ENCODE results near the gene CORO6. TPM values are rescaled to one million over a fixed set of nuclear protein-coding genes. Genes with fewer than 3 reads are reported as not detected.

The CORO6 gene
- total and polyA plus RNA-seq, 2 experiments from 2014 or later: 2.6 to 5.2 TPM

- no peak for TF ChIP-seq CREB1 (CRISPR knock-in tag; IDR thresholded peaks at IDR 0.05; ENCODE audit: low read depth)
- TF ChIP-seq JUNB (IDR thresholded peaks at IDR 0.05; ENCODE audit: unreplicated experiment): no peak
- no peak for TF ChIP-seq REST (IDR thresholded peaks at IDR 0.05; ENCODE audit: unreplicated experiment)
These were observed 47.0 kb downstream of the CORO6 start (continued) for GRCh38 chr17:29575511-29576213.

GRCh38 chr17:29574732-29575510, 47.8 kb downstream of the CORO6 start:
- ATAC-seq (no peak), DNase-seq (ENCODE audit: low spot score) (no peak)
- H3K27ac ChIP-seq (ENCODE audit: low read depth): no peak overlapping the region
- H3K4me3 ChIP-seq: no peak overlapping the region
- H3K27ac Mint-ChIP-seq: no peak overlapping the region
- peaks cover 4% of the 10 kb centered on the region; the same call in 1 of the 2 replicates for H4K20me1 ChIP-seq (replicated peaks; ENCODE audit: insufficient read depth)
- no peaks in the 10 kb centered on the region for H3K9me2 ChIP-seq (ENCODE audit: insufficient read depth)
- H3K79me2 ChIP-seq (replicated peaks; ENCODE audit: insufficient read depth): no peaks in the 10 kb centered on the region
- H3K9me3 Mint-ChIP-seq: no peaks in the 10 kb centered on the region
- no peaks in the 10 kb centered on the region for H3K4me1 ChIP-seq (ENCODE audit: insufficient read depth)
- H3F3A ChIP-seq (replicated peaks; ENCODE audit: low read depth): 0 out of 2 replicates have a peak, but pooled peaks cover 10% of the 10 kb centered on the region
- H3K4me3 Mint-ChIP-seq: no peak overlapping the region
- H3K27me3 Mint-ChIP-seq (ENCODE audit: insufficient read depth, low read depth, poor library complexity): peaks cover 14% of the 10 kb centered on the region
- H3K4me1 Mint-ChIP-seq: peaks cover 10% of the 10 kb centered on the region; the same call in 2 of the 3 replicates
- H3K36me3 ChIP-seq (ENCODE audit: insufficient read depth): no peaks in the 10 kb centered on the region; the same call in 1 of the 2 replicates
- H3K27me3 ChIP-seq (ENCODE audit: insufficient read depth): 0 out of 2 replicates have a peak, but pooled peaks cover 10% of the 10 kb centered on the region
- TF ChIP-seq ZNF462 (CRISPR knock-in tag; IDR thresholded peaks at IDR 0.05) (no peak), JUNB (IDR thresholded peaks at IDR 0.05; ENCODE audit: unreplicated experiment) (no peak), EZH2phosphoT487 (IDR thresholded peaks at IDR 0.05; ENCODE audit: unreplicated experiment) (no peak)
- H3K36me3 Mint-ChIP-seq (ENCODE audit: low read depth): peaks cover 21% of the 10 kb centered on the region
- no peak overlapping the region for H2AFZ ChIP-seq
- no peak overlapping the region for H3K4me2 ChIP-seq
